ENCODE measurements around the gene PLB1. TPM values are rescaled to one million over a fixed set of nuclear protein-coding genes. Genes with fewer than 3 reads are reported as not detected.
A peak's percentile ranks its signal among the peaks of the same experiment; 100 is the strongest.

Gene PLB1
- polyA plus RNA-seq, 3 donors, result 20.2 to 35.8 (median 23.9) TPM

- no peaks in the 10 kb centered on the region for H3K36me3 ChIP-seq (replicated peaks in 1 of 2; ENCODE audit: control insufficient read depth in 1 of 2, insufficient read depth in 2 of 2, low read length in 2 of 2)
- H3K4me1 Mint-ChIP-seq, result peaks cover 56% of the 10 kb centered on the region
- no peak overlapping the region for H3K27ac ChIP-seq (ENCODE audit: low read depth in 1 of 2, low read length in 2 of 2)
- TF ChIP-seq CTCF (IDR thresholded peaks at IDR 0.05), result no peak
- H3K27me3 Mint-ChIP-seq (ENCODE audit: low read depth in 3 of 3), result peaks cover 0 to 7% (median 2%) of the 10 kb centered on the region in 3 donors
- H3K36me3 Mint-ChIP-seq, result peaks cover 0 to 2% of the 10 kb centered on the region in 2 donors
- 100% methylated on average over 2 of the region's 7 CpGs for WGBS (ENCODE audit: insufficient coverage)
- no peak overlapping the region for H3K9ac ChIP-seq (ENCODE audit: insufficient read depth, low read length, poor library complexity, severe bottlenecking)
- no peaks in the 10 kb centered on the region for H3K9me3 ChIP-seq (replicated peaks in 1 of 2; ENCODE audit: control insufficient read depth in 1 of 2, insufficient read depth in 1 of 2, low read length in 2 of 2)
- peaks cover 0 to 3% (median 0%) of the 10 kb centered on the region in 7 donors for H3K9me3 Mint-ChIP-seq
- no peaks in the 10 kb centered on the region for H3K27me3 ChIP-seq (ENCODE audit: control insufficient read depth in 2 of 2, insufficient read depth in 2 of 2, low read length in 2 of 2)
- H4K20me1 ChIP-seq (ENCODE audit: insufficient read depth, low read length), result no peaks in the 10 kb centered on the region
- no peak overlapping the region for H3K4me3 Mint-ChIP-seq
- peaks cover 12% of the 10 kb centered on the region for H3K79me2 ChIP-seq (ENCODE audit: insufficient read depth, low read length)
- H2AFZ ChIP-seq (ENCODE audit: insufficient read depth, low read depth, low read length, poor library complexity, severe bottlenecking), result no peak overlapping the region
- peaks cover 54 to 55% of the 10 kb centered on the region in 2 donors for H3K4me1 ChIP-seq (ENCODE audit: control insufficient read depth in 1 of 2, insufficient read depth in 2 of 2, low read length in 2 of 2)
- H3K4me3 ChIP-seq (replicated peaks in 1 of 3; ENCODE audit: low read depth in 2 of 3, low read length in 3 of 3), result no peak overlapping the region
- H3K4me2 ChIP-seq (replicated peaks; ENCODE audit: extremely low read depth, low read length, poor library complexity, severe bottlenecking), result no peak overlapping the region
- no peak for DNase-seq
- peak overlapping the region in 1 of 7 donors; percentile 85 for H3K27ac Mint-ChIP-seq
- intact Hi-C loops (cut with micrococcal nuclease), result loop anchor here in 1 of 2 donors (10.0 kb wide), 1 partner anchor 156 kb away; the partner anchor contains the start of gene PPP1CB
Observed at GRCh38 chr2:28598484-28598883, 102.6 kb downstream of the PLB1 start.

- peak overlapping the region in 1 of 2 donors; percentile 36 for H3K4me3 Mint-ChIP-seq
Observed at GRCh38 chr2:28600181-28600580, 104.3 kb downstream of the PLB1 start.

More at GRCh38 chr2:28600181-28600580, 104.3 kb downstream of the PLB1 start:
- Histone ChIP-seq H3K9ac (ENCODE audit: insufficient read depth, low read length, poor library complexity, severe bottlenecking) (no peak overlapping the region), H3K9me3 (replicated peaks in 1 of 2; ENCODE audit: control insufficient read depth in 1 of 2, insufficient read depth in 1 of 2, low read length in 2 of 2) (no peaks in the 10 kb centered on the region), H3K79me2 (ENCODE audit: insufficient read depth, low read length) (peaks cover 29% of the 10 kb centered on the region), H2AFZ (ENCODE audit: insufficient read depth, low read depth, low read length, poor library complexity, severe bottlenecking) (peak overlapping the region; percentile 37), H3K4me3 (replicated peaks in 1 of 3; ENCODE audit: low read depth in 2 of 3, low read length in 3 of 3) (peak overlapping the region in 1 of 3 experiments; percentile 73), H3K4me2 (replicated peaks; ENCODE audit: extremely low read depth, low read length, poor library complexity, severe bottlenecking) (peak overlapping the region; percentile 80), H3K27me3 (ENCODE audit: control insufficient read depth in 2 of 2, insufficient read depth in 2 of 2, low read length in 2 of 2) (no peaks in the 10 kb centered on the region), H3K27ac (ENCODE audit: low read depth in 1 of 2, low read length in 2 of 2) (peak overlapping the region; percentile 79 to 82), H3K36me3 (replicated peaks in 1 of 2; ENCODE audit: control insufficient read depth in 1 of 2, insufficient read depth in 2 of 2, low read length in 2 of 2) (no peaks in the 10 kb centered on the region), H4K20me1 (ENCODE audit: insufficient read depth, low read length) (no peaks in the 10 kb centered on the region), H3K4me1 (ENCODE audit: control insufficient read depth in 1 of 2, insufficient read depth in 2 of 2, low read length in 2 of 2) (peaks cover 55 to 56% of the 10 kb centered on the region in 2 donors)
- peaks cover 57% of the 10 kb centered on the region for H3K4me1 Mint-ChIP-seq
- intact Hi-C loops (cut with micrococcal nuclease), result loop anchor here (2.0 to 5.0 kb wide), 2 partner anchors 21 to 33 kb away; no protein-coding TSS in a partner anchor
- no peak for TF ChIP-seq CTCF (IDR thresholded peaks at IDR 0.05)
- H3K36me3 Mint-ChIP-seq, result peaks cover 2 to 13% of the 10 kb centered on the region in 2 donors
- peaks cover 0 to 3% (median 0%) of the 10 kb centered on the region in 7 donors for H3K9me3 Mint-ChIP-seq
- peaks cover 0 to 7% (median 2%) of the 10 kb centered on the region in 3 donors for H3K27me3 Mint-ChIP-seq (ENCODE audit: low read depth in 3 of 3)
- 15% methylated on average over 4 of the region's 5 CpGs for WGBS (ENCODE audit: insufficient coverage)
- peak; percentile 66 to 82 (median 67) for DNase-seq
- peak overlapping the region; percentile 92 to 97 (median 96) for H3K27ac Mint-ChIP-seq
